K562 (cell line): ENCODE data around the gene AGAP1. TPM values are rescaled to one million over a fixed set of nuclear protein-coding genes. Genes with fewer than 3 reads are reported as not detected.

Experiments
- ATAC-seq: fragments of 200-7000 bp; cut with Tn5 transposase; 3 replicates; pipeline ENCODE4 v1.9.1; 2020; ENCODE audit warnings: moderate library complexity
- BruUV-seq: library from RNA; stranded (reverse); fragments of 400-500 nt; replicated peaks from 2 replicates; lab custom pipeline; 2021; lab: Mats Ljungman, UMichigan
- CTCF ChIA-PET: fragments of 300-600 bp; formaldehyde crosslinking; extraction: SDS; loops from one replicate; lab custom pipeline; 2021; ENCODE audit warnings: low intra/inter-chr PET ratio; lab: Yijun Ruan, JAX
- POLR2A ChIA-PET: fragments of 300-600, 350-650 bp; sonication (Branson Sonifier 250); formaldehyde crosslinking; extraction: SDS; loops from one replicate; lab custom pipeline; 2021; ENCODE audit warnings: antibody characterized with exemption, inconsistent platforms; lab: Yijun Ruan, JAX
- DNase-seq, 4 experiments: peaks; one replicate each; pipeline versions ENCODE4 v3.0.0 to v3.0.0-alpha.2; 2011 to 2018; ENCODE audit warnings: low spot score in 3 of 4, mixed read lengths in 3 of 4; ENCODE audit errors: extremely low read depth in 1 of 4
- FAIRE-seq: peaks from 2 replicates; lab custom pipeline; 2011; peaks lifted over from hg19 to GRCh38; lab: Jason Lieb, UNC
- H2AFZ ChIP-seq: 2 replicates; pipeline ENCODE4 v1.6.0; 2011; ENCODE audit warnings: low read depth, low read length, control low read depth, inconsistent platforms
- H3K27ac ChIP-seq: fragments of 200-600 bp; 3 replicates; pipeline ENCODE4 v1.8.0; 2011; ENCODE audit warnings: low read depth, mild to moderate bottlenecking, control low read depth, inconsistent platforms, low read length, moderate library complexity, mixed read lengths; ENCODE audit errors: extremely low read depth
- H3K27me3 ChIP-seq, 2 experiments: fragments of 300-600 bp in 1 of 2; 2 replicates in 1 of 2; 3 replicates in 1 of 2; pipeline versions ENCODE4 v1.6.0 to v1.8.0; 2011; ENCODE audit warnings: inconsistent platforms in 2 of 2, low read length in 2 of 2, mild to moderate bottlenecking in 1 of 2, mixed read lengths in 1 of 2, moderate library complexity in 1 of 2; ENCODE audit not compliant: control insufficient read depth in 2 of 2, insufficient read depth in 2 of 2
- H3K36me3 ChIP-seq: fragments of 300-600 bp; 3 replicates; pipeline ENCODE4 v1.8.0; 2011; ENCODE audit warnings: mild to moderate bottlenecking, low read length, inconsistent platforms; ENCODE audit not compliant: control insufficient read depth, insufficient read depth
- H3K4me1 ChIP-seq, 2 experiments: fragments of 200-600 bp in 1 of 2; replicated peaks in 1 of 2; 2 replicates in 1 of 2; 3 replicates in 1 of 2; pipeline versions ENCODE4 v1.5.1 to v1.8.0; 2011; ENCODE audit warnings: inconsistent platforms in 2 of 2, low read length in 2 of 2, mild to moderate bottlenecking in 1 of 2, mixed read lengths in 1 of 2, moderate library complexity in 1 of 2; ENCODE audit not compliant: control insufficient read depth in 2 of 2, insufficient read depth in 2 of 2
- H3K4me2 ChIP-seq: 2 replicates; pipeline ENCODE4 v1.6.1; 2011; ENCODE audit warnings: low read length, control low read depth, inconsistent platforms, mixed read lengths; ENCODE audit not compliant: insufficient read depth
- H3K4me3 ChIP-seq: fragments of 200-600 bp; sonication (generic), shearing (Covaris generic); 2 replicates; pipeline ENCODE4 v1.5.1; 2016; ENCODE audit warnings: control low read depth, inconsistent platforms
- H3K79me2 ChIP-seq: fragments of 200-600 bp; 3 replicates; pipeline ENCODE4 v1.8.0; 2011; ENCODE audit warnings: low read length, inconsistent platforms; ENCODE audit not compliant: control insufficient read depth, insufficient read depth
- H3K9ac ChIP-seq, 2 experiments: 2 replicates each; pipeline versions ENCODE4 v1.6.0 to v1.6.1; 2011; ENCODE audit warnings: low read depth in 2 of 2, low read length in 2 of 2, control low read depth in 1 of 2, inconsistent platforms in 1 of 2, mild to moderate bottlenecking in 1 of 2, mixed read lengths in 1 of 2; ENCODE audit not compliant: insufficient read depth in 1 of 2
- H3K9me1 ChIP-seq: one replicate; pipeline ENCODE4 v1.6.0; 2011; ENCODE audit warnings: inconsistent platforms, mild to moderate bottlenecking, low read length, moderate library complexity; ENCODE audit not compliant: control insufficient read depth, insufficient read depth
- H3K9me3 ChIP-seq: replicated peaks from 2 replicates; pipeline ENCODE4 v1.5.1; 2011; ENCODE audit warnings: low read depth, low read length, inconsistent platforms; ENCODE audit not compliant: control insufficient read depth, insufficient read depth
- H4K20me1 ChIP-seq: replicated peaks from 2 replicates; pipeline ENCODE4 v1.6.1; 2011; ENCODE audit warnings: low read length, inconsistent platforms, mixed read lengths; ENCODE audit not compliant: control insufficient read depth, insufficient read depth
- CCAR2 ChIP-seq: fragments of 200-400 bp; formaldehyde crosslinking; IDR thresholded peaks from 2 replicates; pipeline ENCODE4 v1.6.1; 2017; ENCODE audit warnings: mild to moderate bottlenecking, low read depth, low read length
- FOXP1 ChIP-seq: sonication (generic); formaldehyde crosslinking; IDR thresholded peaks from 2 replicates; pipeline ENCODE4 v1.8.0; 2022; ENCODE audit warnings: mild to moderate bottlenecking, missing genetic modification reagents
- MTA3 ChIP-seq: fragments of 450-650 bp; formaldehyde crosslinking; IDR thresholded peaks from 2 replicates; pipeline ENCODE4 v1.6.1; 2017; ENCODE audit warnings: mild to moderate bottlenecking, borderline replicate concordance
- NCOA2 ChIP-seq, 2 experiments: fragments of 450-650 bp; IDR thresholded peaks; 2 replicates each; pipeline ENCODE4 v1.6.1; 2018; ENCODE audit warnings: mild to moderate bottlenecking in 2 of 2, moderate library complexity in 1 of 2; ENCODE audit not compliant: partially characterized antibody in 2 of 2
- NR2F6 ChIP-seq: fragments of 450-650 bp; formaldehyde crosslinking; IDR thresholded peaks from 2 replicates; pipeline ENCODE4 v1.4.0; 2020; ENCODE audit warnings: mild to moderate bottlenecking
- RHOXF2B ChIP-seq: fragments of 250-450 bp; sonication (Bioruptor Pico); conservative IDR thresholded peaks from 2 replicates; pipeline ENCODE4 v1.5.1; 2021
- TRIM24 ChIP-seq, 2 experiments: fragments of 450-650 bp; IDR thresholded peaks; 2 replicates each; pipeline ENCODE4 v1.6.1; 2016
- TRIM25 ChIP-seq: fragments of 450-650 bp; IDR thresholded peaks from 2 replicates; pipeline ENCODE4 v1.7.0; 2016; ENCODE audit warnings: borderline replicate concordance
- VEZF1 ChIP-seq: fragments of 200-800 bp; sonication (Bioruptor generic); IDR thresholded peaks from 2 replicates; pipeline ENCODE4 v1.6.1; 2017; ENCODE audit warnings: missing genetic modification characterization, missing compliant biosample characterization
- ZFP36 ChIP-seq: fragments of 150-350 bp; IDR thresholded peaks from 2 replicates; pipeline ENCODE4 v1.6.1; 2018; ENCODE audit warnings: low read length, low read depth; ENCODE audit not compliant: partially characterized antibody
- ZNF830 ChIP-seq: fragments of 250-450 bp; sonication (Bioruptor Pico); IDR thresholded peaks from 2 replicates; pipeline ENCODE4 v1.5.0; 2021; ENCODE audit warnings: mild to moderate bottlenecking
- WGBS: fragments of 100-300 bp; shearing (Covaris generic); methylation state at CpG from one replicate; pipeline ENCODE4 v1.1.6; 2016; ENCODE audit warnings: low coverage, mixed read lengths; ENCODE audit not compliant: insufficient coverage; ENCODE audit errors: missing lambda C conversion rate; 5-methylcytosine and 5-hydroxymethylcytosine counted together
- in situ Hi-C: fragments of 300-500 bp; cut with MboI; formaldehyde crosslinking; loops from 4 replicates; pipeline ENCODE4 v1.15.0; 2018; ENCODE audit warnings: inconsistent platforms, mixed read lengths
- intact Hi-C: fragments of 100-400 bp; cut with micrococcal nuclease; formaldehyde crosslinking; loops from 2 replicates; pipeline ENCODE4 v1.14.2; 2022
- polyA plus RNA-seq, 8 experiments: library from polyadenylated mRNA; depleted of rRNA in 4 of 8; stranded (reverse) in 5 of 8; unstranded in 3 of 8; fragments of >200 nt; fragmentation: Nextera tagmentation in 2 of 8; fragmentation: Illumina TruSeq in 1 of 8; extraction: Ambion mirVana in 2 of 8; extraction: Trizol in 1 of 8; gene quantifications; 2 replicates each; pipeline versions ENCODE4 v1.2.1 to v1.2.3, GENCODE V29; 2011 to 2014; ENCODE audit warnings: inconsistent platforms in 1 of 8, missing spikeins in 1 of 8
- total RNA-seq, 7 experiments: library from RNA; depleted of rRNA in 6 of 7; stranded (reverse); fragments of >200 nt in 6 of 7; fragmentation: Illumina TruSeq in 2 of 7; extraction: Trizol in 2 of 7; gene quantifications; 2 replicates each; pipeline versions ENCODE4 v1.2.1 to v1.2.3, GENCODE V29; 2011 to 2021; ENCODE audit warnings: low replicate concordance in 1 of 7

AGAP1 gene
- total and polyA plus RNA-seq, 9 of the 15 experiments (the other 6 are each of a cell fraction or from before 2014, with no cell fraction given) = 1.3 to 24.0 (median 10.6) TPM

GRCh38 chr2:235825946-235826345, 332.1 kb downstream of the AGAP1 start:
- Histone ChIP-seq H3K9ac (no peak overlapping the region), H3K4me2 (no peak overlapping the region), H4K20me1 (no peaks in the 10 kb centered on the region), H3K79me2 (no peaks in the 10 kb centered on the region), H3K4me3 (no peak overlapping the region), H3K9me1 (no peaks in the 10 kb centered on the region), H3K36me3 (no peaks in the 10 kb centered on the region), H3K27me3 (no peaks in the 10 kb centered on the region), H3K4me1 (no peaks in the 10 kb centered on the region; a peak in 1 of 5 replicates), H2AFZ (no peak overlapping the region), H3K9me3 (no peaks in the 10 kb centered on the region), H3K27ac (no peak overlapping the region)
- FAIRE-seq (no peak), DNase-seq (no peak), ATAC-seq (no peak)
- ChIA-PET POLR2A (no interaction called here), CTCF (no interaction called here)
- in situ Hi-C loops (no loop called here), intact Hi-C loops (no loop called here)
- 91% methylated on average over 4 of the region's 6 CpGs for WGBS
- TF ChIP-seq VEZF1 (no peak), RHOXF2B (CRISPR knock-in tag) (no peak), NR2F6 (CRISPR knock-in tag) (no peak), CCAR2 (no peak), TRIM25 (no peak), TRIM24 (IDR thresholded peaks at IDR 0.05) (no peak), ZFP36 (no peak), FOXP1 (CRISPR knock-in tag) (no peak), MTA3 (no peak), NCOA2 (IDR thresholded peaks at IDR 0.05; ENCODE audit: partially characterized antibody in 2 of 2) (no peak), ZNF830 (CRISPR knock-in tag) (no peak)
- BruUV-seq = no TSS peak
